K562 (cell line): Measurements from ENCODE around the gene PAN2. TPM values are rescaled to one million over a fixed set of nuclear protein-coding genes. Genes with fewer than 3 reads are reported as not detected.
A peak's percentile ranks its signal among the peaks of the same experiment; 100 is the strongest.

Experiments used
- ATAC-seq: fragments of 200-7000 bp; cut with Tn5 transposase; 3 replicates; pipeline ENCODE4 v1.9.1; 2020; ENCODE audit warnings: moderate library complexity
- BruUV-seq: library from RNA; stranded (reverse); fragments of 400-500 nt; replicated peaks from 2 replicates; lab custom pipeline; 2021; lab: Mats Ljungman, UMichigan
- CTCF ChIA-PET: fragments of 300-600 bp; formaldehyde crosslinking; extraction: SDS; loops from one replicate; lab custom pipeline; 2021; ENCODE audit warnings: low intra/inter-chr PET ratio; lab: Yijun Ruan, JAX
- POLR2A ChIA-PET: fragments of 300-600, 350-650 bp; sonication (Branson Sonifier 250); formaldehyde crosslinking; extraction: SDS; loops from one replicate; lab custom pipeline; 2021; ENCODE audit warnings: antibody characterized with exemption, inconsistent platforms; lab: Yijun Ruan, JAX
- DNase-seq, 4 experiments: peaks; one replicate each; pipeline versions ENCODE4 v3.0.0 to v3.0.0-alpha.2; 2011 to 2018; ENCODE audit warnings: low spot score in 3 of 4, mixed read lengths in 3 of 4; ENCODE audit errors: extremely low read depth in 1 of 4
- FAIRE-seq: peaks from 2 replicates; lab custom pipeline; 2011; peaks lifted over from hg19 to GRCh38; lab: Jason Lieb, UNC
- H2AFZ ChIP-seq: 2 replicates; pipeline ENCODE4 v1.6.0; 2011; ENCODE audit warnings: low read depth, low read length, control low read depth, inconsistent platforms
- H3K27ac ChIP-seq: fragments of 200-600 bp; 3 replicates; pipeline ENCODE4 v1.8.0; 2011; ENCODE audit warnings: low read depth, mild to moderate bottlenecking, control low read depth, inconsistent platforms, low read length, moderate library complexity, mixed read lengths; ENCODE audit errors: extremely low read depth
- H3K27me3 ChIP-seq, 2 experiments: fragments of 300-600 bp in 1 of 2; 2 replicates in 1 of 2; 3 replicates in 1 of 2; pipeline versions ENCODE4 v1.6.0 to v1.8.0; 2011; ENCODE audit warnings: inconsistent platforms in 2 of 2, low read length in 2 of 2, mild to moderate bottlenecking in 1 of 2, mixed read lengths in 1 of 2, moderate library complexity in 1 of 2; ENCODE audit not compliant: control insufficient read depth in 2 of 2, insufficient read depth in 2 of 2
- H3K36me3 ChIP-seq: fragments of 300-600 bp; 3 replicates; pipeline ENCODE4 v1.8.0; 2011; ENCODE audit warnings: mild to moderate bottlenecking, low read length, inconsistent platforms; ENCODE audit not compliant: control insufficient read depth, insufficient read depth
- H3K4me1 ChIP-seq, 2 experiments: fragments of 200-600 bp in 1 of 2; replicated peaks in 1 of 2; 2 replicates in 1 of 2; 3 replicates in 1 of 2; pipeline versions ENCODE4 v1.5.1 to v1.8.0; 2011; ENCODE audit warnings: inconsistent platforms in 2 of 2, low read length in 2 of 2, mild to moderate bottlenecking in 1 of 2, mixed read lengths in 1 of 2, moderate library complexity in 1 of 2; ENCODE audit not compliant: control insufficient read depth in 2 of 2, insufficient read depth in 2 of 2
- H3K4me2 ChIP-seq: 2 replicates; pipeline ENCODE4 v1.6.1; 2011; ENCODE audit warnings: low read length, control low read depth, inconsistent platforms, mixed read lengths; ENCODE audit not compliant: insufficient read depth
- H3K4me3 ChIP-seq: fragments of 200-600 bp; sonication (generic), shearing (Covaris generic); 2 replicates; pipeline ENCODE4 v1.5.1; 2016; ENCODE audit warnings: control low read depth, inconsistent platforms
- H3K79me2 ChIP-seq: fragments of 200-600 bp; 3 replicates; pipeline ENCODE4 v1.8.0; 2011; ENCODE audit warnings: low read length, inconsistent platforms; ENCODE audit not compliant: control insufficient read depth, insufficient read depth
- H3K9ac ChIP-seq, 2 experiments: 2 replicates each; pipeline versions ENCODE4 v1.6.0 to v1.6.1; 2011; ENCODE audit warnings: low read depth in 2 of 2, low read length in 2 of 2, control low read depth in 1 of 2, inconsistent platforms in 1 of 2, mild to moderate bottlenecking in 1 of 2, mixed read lengths in 1 of 2; ENCODE audit not compliant: insufficient read depth in 1 of 2
- H3K9me1 ChIP-seq: one replicate; pipeline ENCODE4 v1.6.0; 2011; ENCODE audit warnings: inconsistent platforms, mild to moderate bottlenecking, low read length, moderate library complexity; ENCODE audit not compliant: control insufficient read depth, insufficient read depth
- H3K9me3 ChIP-seq: replicated peaks from 2 replicates; pipeline ENCODE4 v1.5.1; 2011; ENCODE audit warnings: low read depth, low read length, inconsistent platforms; ENCODE audit not compliant: control insufficient read depth, insufficient read depth
- H4K20me1 ChIP-seq: replicated peaks from 2 replicates; pipeline ENCODE4 v1.6.1; 2011; ENCODE audit warnings: low read length, inconsistent platforms, mixed read lengths; ENCODE audit not compliant: control insufficient read depth, insufficient read depth
- POLR2G ChIP-seq: fragments of 200-400 bp; formaldehyde crosslinking; IDR thresholded peaks from 2 replicates; pipeline ENCODE4 v1.6.1; 2017; ENCODE audit warnings: low read depth, mild to moderate bottlenecking, antibody characterized with exemption, low read length, moderate library complexity
- RBM25 ChIP-seq: fragments of 200-400 bp; formaldehyde crosslinking; IDR thresholded peaks from 2 replicates; pipeline ENCODE4 v1.6.1; 2018; ENCODE audit warnings: low read length, low read depth, moderate library complexity; ENCODE audit not compliant: severe bottlenecking
- ZNF121 ChIP-seq: sonication (generic); formaldehyde crosslinking; conservative IDR thresholded peaks from 2 replicates; pipeline ENCODE4 v1.8.0; 2022; ENCODE audit warnings: missing genetic modification reagents
- WGBS: fragments of 100-300 bp; shearing (Covaris generic); methylation state at CpG from one replicate; pipeline ENCODE4 v1.1.6; 2016; ENCODE audit warnings: low coverage, mixed read lengths; ENCODE audit not compliant: insufficient coverage; ENCODE audit errors: missing lambda C conversion rate; 5-methylcytosine and 5-hydroxymethylcytosine counted together
- in situ Hi-C: fragments of 300-500 bp; cut with MboI; formaldehyde crosslinking; loops from 4 replicates; pipeline ENCODE4 v1.15.0; 2018; ENCODE audit warnings: inconsistent platforms, mixed read lengths
- intact Hi-C: fragments of 100-400 bp; cut with micrococcal nuclease; formaldehyde crosslinking; loops from 2 replicates; pipeline ENCODE4 v1.14.2; 2022
- polyA plus RNA-seq, 8 experiments: library from polyadenylated mRNA; depleted of rRNA in 4 of 8; stranded (reverse) in 5 of 8; unstranded in 3 of 8; fragments of >200 nt; fragmentation: Nextera tagmentation in 2 of 8; fragmentation: Illumina TruSeq in 1 of 8; extraction: Ambion mirVana in 2 of 8; extraction: Trizol in 1 of 8; gene quantifications; 2 replicates each; pipeline versions ENCODE4 v1.2.1 to v1.2.3, GENCODE V29; 2011 to 2014; ENCODE audit warnings: inconsistent platforms in 1 of 8, missing spikeins in 1 of 8
- total RNA-seq, 7 experiments: library from RNA; depleted of rRNA in 6 of 7; stranded (reverse); fragments of >200 nt in 6 of 7; fragmentation: Illumina TruSeq in 2 of 7; extraction: Trizol in 2 of 7; gene quantifications; 2 replicates each; pipeline versions ENCODE4 v1.2.1 to v1.2.3, GENCODE V29; 2011 to 2021; ENCODE audit warnings: low replicate concordance in 1 of 7

PAN2 gene
- total and polyA plus RNA-seq, 9 of the 15 experiments (the other 6 are each of a cell fraction or from before 2014, with no cell fraction given): 15.0 to 66.1 (median 25.9) TPM

DNA sequence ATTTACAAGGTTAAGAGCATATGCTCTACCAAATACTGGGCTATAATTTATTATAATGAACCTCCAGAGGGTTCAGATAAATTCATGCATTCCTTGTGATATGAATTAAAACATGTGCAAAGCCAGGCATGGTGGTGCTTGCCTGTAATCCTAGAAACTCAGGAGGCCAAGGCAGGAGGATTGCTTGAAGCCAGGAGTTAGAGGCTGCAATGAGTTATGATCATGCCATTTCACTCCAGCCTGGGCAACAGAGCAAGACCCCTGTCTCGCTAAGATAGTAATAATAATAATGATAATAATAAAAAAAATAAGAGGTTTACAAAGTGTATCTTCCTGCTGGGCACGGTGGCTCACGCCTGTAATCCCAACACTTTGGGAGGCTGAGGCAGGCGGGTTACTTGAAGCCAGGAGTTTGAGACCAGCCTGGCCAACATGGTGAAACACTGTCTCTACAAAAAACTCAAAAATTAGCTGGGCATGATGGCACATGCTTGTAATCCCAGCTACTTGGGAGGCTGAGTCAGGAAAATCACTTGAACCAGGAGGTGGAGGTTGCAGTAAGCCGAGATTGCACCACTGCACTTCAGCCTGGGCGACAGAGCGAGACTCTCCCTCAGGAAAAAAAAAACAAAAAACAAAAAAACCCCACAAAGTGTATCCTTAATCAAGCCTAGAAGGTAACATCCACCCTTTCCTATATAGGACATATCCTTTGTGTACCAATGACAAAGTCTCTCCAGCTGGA is 26.4 kb downstream of the PAN2 start:
- no peaks in the 10 kb centered on the region; a peak in 1 of 5 replicates for H3K4me1 ChIP-seq
- no TSS peak for BruUV-seq
- no peak for FAIRE-seq
- in situ Hi-C loops: no loop called here
- WGBS: 98% methylated on average over 7 of the region's 7 CpGs
- no peak overlapping the region for H3K4me3 ChIP-seq
- H3K9me3 ChIP-seq: no peaks in the 10 kb centered on the region
- no peak for DNase-seq
- H3K27me3 ChIP-seq: no peaks in the 10 kb centered on the region
- no peak overlapping the region for H3K9ac ChIP-seq
- no peak overlapping the region for H2AFZ ChIP-seq
- H3K79me2 ChIP-seq: no peaks in the 10 kb centered on the region
- TF ChIP-seq POLR2G (no peak), RBM25 (peak; percentile 8), ZNF121 (CRISPR knock-in tag) (peak; percentile 64; the same call in 1 of the 2 replicates)
- no peak overlapping the region for H3K4me2 ChIP-seq
- no peaks in the 10 kb centered on the region for H3K9me1 ChIP-seq
- no peaks in the 10 kb centered on the region for H4K20me1 ChIP-seq
- H3K27ac ChIP-seq: no peak overlapping the region
- intact Hi-C loops: no loop called here
- H3K36me3 ChIP-seq: peaks cover 61% of the 10 kb centered on the region
- ATAC-seq: no peak
- ChIA-PET POLR2A (interaction anchor here (0.6 to 1.6 kb wide), 6 partner anchors 8 to 181 kb away, joined by 3 to 8 read pairs (median 4); partner anchors contain the start of genes CS and PAN2), CTCF (no interaction called here)
